ENCODE results near the gene RHOB.
"Not testable (repeated sequence)": the region's sequence is repeated elsewhere in the genome, so short reads cannot be mapped to it uniquely, and the experiment has no call there.

RHOB gene

GRCh38 chr2:20423359-20423758 is 23.5 kb upstream of the RHOB start:
- no peak for DNase-seq

GRCh38 chr2:20423847-20424246 is 23.0 kb upstream of the RHOB start:
- DNase-seq = peak; percentile 44

GRCh38 chr2:20424300-20425290 is 22.3 kb upstream of the RHOB start:
- DNase-seq = peak; percentile 94

DNA sequence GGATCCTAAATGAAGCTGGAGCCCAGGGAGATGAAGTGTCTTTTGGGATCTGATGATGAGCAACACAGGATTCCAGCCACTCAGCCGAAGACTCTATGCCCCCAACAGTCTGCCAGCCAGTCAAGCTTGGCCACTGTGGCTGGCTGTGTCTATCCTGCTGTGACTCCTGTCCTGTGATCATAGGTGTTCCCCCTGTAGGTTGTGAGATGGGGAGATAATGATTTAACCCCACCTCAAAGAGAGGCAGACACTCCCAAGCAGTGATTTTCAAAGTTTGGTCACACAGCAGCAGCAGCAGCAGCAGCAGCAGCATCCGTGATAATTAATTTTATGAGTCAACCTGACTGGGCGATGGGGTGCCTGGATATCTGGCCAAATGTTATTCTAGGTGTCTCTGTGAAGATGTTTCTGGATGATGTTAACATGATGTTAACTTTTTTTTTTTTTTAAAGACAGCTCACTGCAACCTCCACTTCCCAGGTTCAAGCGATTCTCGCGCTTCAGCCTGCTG is 21.4 kb upstream of the RHOB start:
- no peak for DNase-seq

DNA sequence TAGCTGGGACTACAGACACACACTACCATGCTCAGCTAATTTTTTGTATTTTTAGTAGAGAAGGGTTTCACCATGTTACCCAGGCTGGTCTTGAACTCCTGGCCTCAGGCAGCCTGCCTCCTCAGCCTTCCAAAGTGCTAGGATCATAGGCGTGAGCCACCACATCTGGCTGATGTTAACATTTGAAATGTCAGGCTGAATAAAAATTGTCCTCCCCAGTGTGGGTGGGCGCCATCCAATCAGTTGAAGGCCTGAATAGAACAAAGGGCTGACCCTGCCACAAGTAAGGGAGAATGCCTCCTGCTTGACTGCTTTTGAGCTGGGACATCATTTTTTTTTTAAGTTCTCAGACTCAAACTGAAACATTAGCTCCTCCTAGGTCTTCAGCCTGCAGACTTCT is 21.0 kb upstream of the RHOB start:
- DNase-seq = no peak

DNA sequence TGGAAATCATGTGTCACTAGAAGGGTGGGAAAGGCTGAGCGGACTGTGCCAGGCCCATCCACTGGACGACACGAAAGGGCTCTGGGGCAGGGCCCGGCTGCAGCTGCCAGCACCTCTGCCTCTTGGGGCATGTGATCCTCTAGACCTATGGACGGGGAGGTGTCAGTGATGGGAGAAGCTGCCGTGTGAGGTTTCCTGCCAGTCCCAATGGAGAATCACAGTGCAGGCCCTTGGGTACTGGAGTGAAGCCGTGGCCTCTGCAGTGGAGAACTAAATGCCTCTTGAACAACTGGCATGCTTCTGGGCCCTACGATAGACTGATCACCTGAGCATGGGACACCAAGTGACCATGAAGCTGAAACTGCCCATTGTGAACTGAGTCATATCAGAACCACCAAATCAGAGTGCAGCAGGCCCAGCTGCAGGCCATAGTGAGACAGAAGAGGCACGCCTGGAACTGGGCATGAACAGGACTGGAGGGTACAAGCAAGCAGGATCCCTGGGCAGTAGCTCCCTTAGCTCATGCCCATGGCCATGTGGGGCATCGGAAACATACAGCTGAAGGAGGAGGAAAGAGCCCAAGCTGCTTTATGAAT is 18.8 kb upstream of the RHOB start:
- no peak for DNase-seq

- DNase-seq = no peak
These were observed 18.0 kb upstream of the RHOB start for GRCh38 chr2:20428717-20429490.

DNA sequence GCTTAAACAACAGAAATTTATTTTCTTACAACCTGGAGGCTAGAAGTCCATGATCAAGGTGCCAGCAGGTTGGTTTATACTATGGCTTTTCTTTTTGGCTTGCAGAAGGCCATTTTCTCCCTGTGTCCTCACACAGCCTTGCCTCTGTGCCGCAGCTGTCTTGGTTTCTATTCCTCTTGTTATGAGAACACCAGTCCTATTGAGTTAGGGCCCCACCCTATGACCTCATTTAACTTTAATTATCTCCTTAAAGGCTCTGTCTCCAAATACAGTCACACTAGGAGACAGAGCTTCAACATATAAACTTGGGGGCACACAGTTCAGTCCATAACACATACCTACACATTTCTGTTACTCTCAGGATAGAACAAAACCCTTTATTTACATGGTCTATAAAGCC is 17.3 kb upstream of the RHOB start:
- DNase-seq = peak; percentile 20

GRCh38 chr2:20430035-20430434 is 16.8 kb upstream of the RHOB start:
- no peak for DNase-seq

- DNase-seq = peak; percentile 54
These were observed 16.2 kb upstream of the RHOB start for GRCh38 chr2:20430461-20431300.

DNA sequence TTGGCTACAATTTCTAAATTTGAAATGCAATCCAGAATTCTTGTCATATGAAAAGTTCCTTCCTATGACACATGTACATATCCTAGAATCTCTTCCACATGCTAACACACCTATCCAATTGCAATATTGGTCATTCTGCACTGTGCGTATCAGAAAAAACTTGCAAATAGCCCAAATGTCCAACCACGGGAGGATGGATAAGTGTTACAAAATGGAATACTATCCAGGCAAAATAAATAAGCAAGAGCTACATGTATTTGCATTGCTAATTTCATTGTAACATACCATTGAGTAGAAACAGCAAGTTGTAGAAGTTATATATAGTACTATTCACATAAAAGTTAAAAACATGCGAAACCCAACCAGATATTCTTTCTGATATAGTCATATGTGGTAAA is 15.6 kb upstream of the RHOB start:
- DNase-seq = no peak

- DNase-seq = peak; percentile 18
These were observed 15.1 kb upstream of the RHOB start for GRCh38 chr2:20431772-20432171.

GRCh38 chr2:20432714-20433113 is 14.2 kb upstream of the RHOB start:
- DNase-seq = no peak

DNA sequence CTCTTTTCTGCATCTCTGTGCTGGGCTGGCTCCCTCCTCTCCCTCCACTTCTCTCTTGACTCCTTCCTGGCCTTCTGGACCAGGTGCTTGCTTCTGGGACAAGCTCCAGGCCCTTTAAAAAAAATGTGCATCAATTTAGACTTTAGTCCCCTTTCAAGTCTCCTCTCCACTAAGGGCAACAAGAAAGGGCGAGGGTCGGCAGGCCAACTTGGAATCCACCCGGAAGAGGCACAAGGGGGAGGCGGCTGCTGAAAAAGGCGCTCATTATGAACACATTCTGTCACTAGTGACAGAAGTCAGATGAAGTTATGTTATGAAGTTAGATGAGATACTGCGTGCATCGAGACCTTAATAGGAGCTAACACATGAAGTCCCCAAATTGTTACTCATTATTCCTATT is 13.6 kb upstream of the RHOB start:
- DNase-seq = no peak

DNA sequence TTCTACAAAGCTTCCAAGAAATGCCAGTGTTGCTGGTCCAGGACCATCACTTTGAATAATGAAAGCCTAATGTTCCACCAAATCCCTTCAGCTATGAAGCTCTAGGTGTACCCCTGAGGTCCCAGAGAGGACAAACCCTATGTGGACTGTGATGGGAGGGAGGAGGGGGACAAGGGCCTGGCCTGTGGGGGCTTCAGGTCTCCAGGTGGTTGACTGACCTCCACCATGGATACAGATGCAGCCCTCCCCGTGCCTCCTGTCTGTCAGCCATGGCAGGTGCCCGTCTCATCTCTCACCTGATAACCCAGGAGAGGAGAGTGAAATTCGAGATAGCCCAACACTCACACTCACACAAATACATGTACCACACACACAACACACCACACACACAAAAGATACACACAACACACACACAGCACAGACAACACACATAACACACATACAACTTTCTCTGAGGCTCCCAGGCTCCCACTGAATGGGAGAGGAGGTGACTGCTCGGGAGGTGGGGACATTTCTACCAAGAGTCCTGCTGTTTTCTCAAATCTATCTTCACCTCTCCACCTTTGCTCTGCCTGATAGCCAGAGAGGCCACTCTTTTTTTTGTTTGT is 12.8 kb upstream of the RHOB start:
- no peak for DNase-seq

DNA sequence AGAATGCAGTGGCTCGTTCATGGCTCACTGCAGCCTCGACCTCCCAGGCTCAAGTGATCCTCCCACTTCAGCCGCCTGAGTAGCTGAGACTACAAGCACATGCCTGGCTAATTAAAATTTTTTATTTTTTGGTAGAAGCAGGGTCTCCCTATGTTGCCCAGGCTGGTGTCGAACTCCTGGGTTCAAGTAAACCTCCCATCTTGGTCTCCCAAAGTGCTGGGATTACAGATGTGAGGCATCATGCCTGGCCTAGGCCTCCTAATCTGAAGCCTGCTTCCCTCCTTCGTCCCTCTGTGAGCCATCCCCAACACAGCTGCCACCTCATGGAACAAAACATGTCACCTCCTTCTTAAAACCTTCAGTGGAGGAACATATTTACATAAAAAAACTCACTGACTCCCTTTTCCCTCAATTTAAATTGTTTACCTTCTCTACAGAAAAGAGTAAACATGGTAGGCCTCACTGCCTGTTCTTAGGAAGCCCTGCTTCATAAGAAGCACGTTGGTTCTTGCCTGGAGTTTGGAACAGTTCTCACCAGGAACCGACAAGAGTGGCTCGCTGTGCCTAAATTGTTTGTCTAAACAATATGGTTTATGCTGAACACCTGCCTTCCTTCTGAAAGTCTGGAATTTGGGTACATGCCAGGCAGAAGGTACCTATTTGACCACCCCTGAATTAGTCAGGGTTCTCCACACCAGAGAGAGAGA is 12.1 kb upstream of the RHOB start:
- no peak for DNase-seq

- DNase-seq = not testable (repeated sequence)
These were observed 11.4 kb upstream of the RHOB start for GRCh38 chr2:20435456-20435855.

DNA sequence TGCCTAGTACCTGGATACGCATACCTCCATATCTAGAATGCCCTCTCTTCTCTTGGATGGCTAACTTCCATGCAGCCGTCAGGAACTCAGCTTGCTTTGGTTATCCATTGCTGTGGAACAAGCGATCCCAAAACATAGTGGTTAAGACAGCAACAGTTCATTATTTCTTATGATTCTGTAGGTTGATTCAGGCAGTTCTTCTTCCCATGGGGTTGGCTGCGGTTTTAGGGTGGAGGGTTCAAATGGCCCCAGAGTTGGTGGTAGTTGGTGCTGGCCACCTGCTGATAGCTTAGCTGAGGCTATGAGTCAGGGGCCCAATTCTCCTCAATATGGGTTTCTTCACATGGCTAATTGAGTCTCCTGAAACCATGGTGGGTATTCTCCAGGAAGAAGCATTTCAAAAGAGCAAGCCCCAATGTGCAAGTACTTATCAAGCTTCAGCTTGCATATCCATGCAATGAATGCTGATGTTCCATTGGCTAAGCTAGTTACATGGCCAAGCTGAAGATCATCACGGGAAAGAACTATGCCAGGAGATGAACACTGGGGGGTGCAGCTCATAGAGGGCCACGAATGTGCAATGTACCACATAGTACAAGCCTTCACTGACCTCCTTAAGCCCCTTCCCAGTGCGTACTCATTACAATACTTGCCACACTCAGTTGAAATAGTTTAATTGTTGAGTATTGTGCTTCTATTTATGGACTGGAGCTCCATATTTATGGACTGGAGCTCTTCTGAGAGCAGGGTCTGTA is 10.0 kb upstream of the RHOB start:
- peak; percentile 24 for DNase-seq

DNA sequence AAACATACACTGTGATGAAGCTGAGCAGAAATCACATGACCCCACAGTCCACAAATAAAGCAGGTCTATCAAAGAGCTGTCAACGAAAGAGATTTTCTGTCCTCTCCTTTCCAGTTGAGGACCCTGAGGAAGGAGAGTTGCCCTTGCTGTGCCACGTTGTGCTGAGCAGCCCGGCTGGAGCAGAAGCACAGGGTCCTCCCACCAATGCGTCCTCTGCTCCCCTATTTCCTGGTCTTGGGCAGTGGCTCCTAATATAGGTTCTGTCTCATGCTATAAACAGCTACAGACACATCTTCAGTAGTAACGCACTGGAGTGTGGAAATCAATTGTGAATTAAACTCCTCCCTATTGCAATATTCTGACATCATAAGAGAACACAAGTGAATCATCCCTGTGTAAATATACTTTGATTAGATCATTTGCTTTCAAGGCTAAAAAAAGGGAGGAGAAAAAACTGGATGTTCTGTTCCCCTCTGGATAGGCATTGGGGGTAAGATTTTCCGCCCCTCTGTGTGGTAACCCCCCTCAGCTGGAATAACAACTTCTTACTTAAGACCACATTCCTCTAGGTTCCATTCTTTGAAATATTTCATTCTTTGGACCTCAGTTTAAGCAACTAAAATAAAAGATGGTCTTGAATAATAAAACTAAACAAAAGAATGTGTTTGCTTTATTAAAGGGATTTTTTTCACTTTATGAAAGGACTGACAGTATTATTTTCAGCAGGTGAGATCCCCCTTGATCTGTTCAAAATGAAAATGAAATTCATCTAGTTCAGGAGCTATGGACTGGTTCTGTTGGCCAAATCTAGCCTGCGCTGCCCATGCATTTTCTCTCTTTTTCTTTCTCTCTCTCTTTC is 8.3 kb upstream of the RHOB start:
- DNase-seq = no peak

DNA sequence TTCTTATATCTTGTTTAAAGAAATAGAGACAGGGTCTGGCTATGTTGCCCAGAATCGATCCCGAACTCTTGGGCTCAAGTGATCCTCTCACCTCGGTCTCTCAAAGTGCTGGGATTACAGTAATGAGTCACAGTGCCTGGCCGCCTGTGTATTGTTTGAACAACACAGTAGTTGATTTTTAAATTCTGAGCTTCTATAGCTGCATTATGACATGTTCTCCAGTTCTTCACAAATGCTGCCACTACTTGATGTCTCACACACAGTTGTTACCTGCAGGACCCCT is 7.7 kb upstream of the RHOB start:
- DNase-seq = no peak

Data from OCI-M1 (cell line).